Measurements from ENCODE around the gene JAG1.

DNA sequence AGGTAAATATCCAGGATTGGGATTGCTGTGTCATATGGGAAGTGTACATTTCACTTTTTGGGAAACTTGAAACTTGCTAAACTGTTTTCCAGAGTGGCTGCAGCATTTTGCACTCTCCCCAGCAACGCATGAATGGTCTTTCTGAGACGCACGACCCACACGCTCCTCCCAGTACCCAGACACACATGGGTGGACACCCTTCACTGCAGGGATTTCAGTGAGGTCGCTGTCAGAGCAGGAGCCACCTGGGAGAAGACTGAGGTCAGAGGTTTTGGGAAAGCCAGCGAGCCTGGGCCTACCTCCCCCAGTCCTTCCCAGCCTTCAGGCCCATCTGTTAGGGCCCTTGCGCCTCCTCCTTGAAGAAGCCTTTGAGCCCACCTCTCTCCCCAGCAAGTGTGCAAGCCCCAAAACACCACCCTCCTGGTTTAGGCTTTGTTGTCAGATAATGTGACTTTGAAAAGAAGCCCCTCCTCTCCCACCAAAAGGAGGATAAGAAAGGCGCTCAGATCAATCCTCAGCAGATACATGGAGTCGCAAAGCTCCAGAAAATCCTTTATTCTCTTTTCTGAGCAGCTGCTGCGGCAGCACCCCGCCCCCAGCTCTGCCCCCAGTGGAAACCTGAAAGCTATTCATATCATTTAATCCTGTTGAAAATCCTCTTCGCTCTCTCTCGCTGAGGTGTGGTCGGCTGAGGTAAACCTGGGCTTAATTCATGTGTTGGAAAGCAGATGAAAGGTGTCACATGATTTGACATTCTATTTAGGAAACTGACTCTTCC is 12.7 kb upstream of the JAG1 start:
- TF ChIP-seq CTCF (IDR thresholded peaks at IDR 0.05; ENCODE audit: low read depth, low read length) (no peak), POLR2A (IDR thresholded peaks at IDR 0.05; ENCODE audit: extremely low read depth, insufficient read length) (no peak), MAX (IDR thresholded peaks at IDR 0.05; ENCODE audit: low read depth, low read length) (no peak), MYC (IDR thresholded peaks at IDR 0.05; ENCODE audit: low read depth, low read length) (no peak)

Data from NB4 (cell line).